NCI-H2196 treated with DMSO at 0.1 percent for 48 hours (cell line): ENCODE measurements around the gene GNA14.
"Not testable (repeated sequence)": the region's sequence is repeated elsewhere in the genome, so short reads cannot be mapped to it uniquely, and the experiment has no call there.

Experiments used
- DNase-seq: peaks from one replicate; lab custom pipeline; 2025; ENCODE audit not compliant: unreplicated experiment; lab: John Stamatoyannopoulos, UW

GNA14 gene

GRCh38 chr9:77592476-77592875 lies 55.6 kb downstream of the GNA14 start:
- DNase-seq = no peak

DNA sequence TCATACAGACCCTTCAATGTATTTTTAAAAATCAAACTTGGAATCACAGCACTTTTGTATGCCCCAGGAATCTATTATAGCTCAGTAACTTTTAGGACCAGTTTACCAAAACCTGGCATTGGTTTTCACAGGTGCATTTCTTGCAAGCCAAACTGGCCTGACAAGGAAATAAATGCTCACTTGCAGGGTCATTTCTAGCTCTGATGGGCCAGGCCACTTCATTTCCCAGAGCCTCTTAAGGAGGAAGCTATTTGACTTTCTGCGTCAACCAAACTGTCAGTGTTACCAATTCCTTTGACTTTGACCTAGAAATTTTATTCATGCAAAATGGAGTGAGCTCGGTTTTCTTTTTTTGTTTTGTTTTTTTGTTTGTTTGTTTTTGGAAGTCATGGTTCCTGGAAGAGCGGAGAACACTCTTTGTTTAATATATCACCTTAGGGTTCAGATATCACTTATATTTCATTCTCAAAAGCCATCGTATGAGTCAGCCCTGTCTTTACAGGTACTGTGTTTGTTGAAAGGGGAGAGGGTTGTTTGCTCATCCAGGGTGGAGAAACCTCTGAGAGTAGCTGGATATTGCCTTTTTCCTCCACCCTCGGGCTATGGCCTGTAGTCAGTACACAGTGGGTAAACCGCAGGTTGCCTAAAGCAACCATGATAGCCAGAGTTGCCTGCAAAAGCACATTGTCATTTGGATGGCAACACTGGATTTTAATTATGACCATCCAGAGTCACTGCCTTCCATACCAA lies 58.9 kb downstream of the GNA14 start:
- peak; percentile 94 for DNase-seq

DNA sequence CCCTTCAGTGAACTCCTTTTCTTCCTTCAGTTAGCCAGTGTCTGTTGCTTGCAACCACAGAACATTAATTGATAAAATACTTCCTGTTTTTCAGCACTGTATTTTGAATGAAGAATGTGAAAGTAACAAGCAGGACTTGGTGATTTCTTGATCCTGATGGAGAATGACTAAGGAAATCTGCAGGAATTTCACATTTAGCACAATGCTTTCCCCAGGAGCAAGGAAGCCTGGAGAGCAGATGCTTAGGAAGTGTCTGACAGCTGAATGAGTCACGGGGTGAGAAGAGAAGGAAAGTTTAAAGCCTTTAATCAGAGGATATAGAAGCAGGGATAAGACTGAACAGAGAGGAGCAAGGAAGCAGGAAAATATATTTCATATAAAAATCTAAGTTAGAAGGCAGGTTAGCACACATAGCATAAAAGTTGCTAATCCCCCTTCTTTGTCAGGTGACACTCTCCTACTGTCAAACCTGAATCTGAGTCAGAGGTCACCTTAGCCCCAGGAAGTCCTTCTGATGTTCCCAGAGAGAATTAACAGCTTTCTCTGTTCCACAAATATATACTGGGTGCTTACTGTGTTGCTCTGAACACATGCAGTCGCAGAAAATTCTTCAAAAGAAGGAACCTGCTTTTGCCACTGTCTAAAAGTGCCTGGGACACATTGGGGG lies 59.7 kb downstream of the GNA14 start:
- no peak for DNase-seq

GRCh38 chr9:77587851-77588250 lies 60.3 kb downstream of the GNA14 start:
- DNase-seq = no peak

DNA sequence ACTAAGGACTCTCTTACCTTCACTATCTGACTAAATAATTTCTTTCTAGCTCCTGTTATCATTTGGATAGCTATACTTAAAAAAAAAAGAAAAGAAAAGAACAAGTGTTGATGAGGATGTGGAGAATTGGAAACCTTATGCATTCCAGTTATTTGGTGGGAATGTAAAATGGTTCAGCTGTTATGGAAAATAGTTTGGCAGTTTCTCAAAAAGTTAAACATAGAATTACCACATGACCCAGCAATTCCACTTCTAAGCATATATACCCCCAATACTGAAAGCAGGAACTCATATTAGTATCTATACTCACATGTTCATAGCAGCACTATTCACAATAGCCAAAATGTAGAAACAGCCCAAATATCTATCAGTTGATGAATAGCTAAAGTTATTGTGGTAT lies 61.1 kb downstream of the GNA14 start:
- no peak for DNase-seq

GRCh38 chr9:77586591-77586990 lies 61.5 kb downstream of the GNA14 start:
- no peak for DNase-seq

- DNase-seq = no peak
These were observed 62.8 kb downstream of the GNA14 start for GRCh38 chr9:77585335-77585786.

DNA sequence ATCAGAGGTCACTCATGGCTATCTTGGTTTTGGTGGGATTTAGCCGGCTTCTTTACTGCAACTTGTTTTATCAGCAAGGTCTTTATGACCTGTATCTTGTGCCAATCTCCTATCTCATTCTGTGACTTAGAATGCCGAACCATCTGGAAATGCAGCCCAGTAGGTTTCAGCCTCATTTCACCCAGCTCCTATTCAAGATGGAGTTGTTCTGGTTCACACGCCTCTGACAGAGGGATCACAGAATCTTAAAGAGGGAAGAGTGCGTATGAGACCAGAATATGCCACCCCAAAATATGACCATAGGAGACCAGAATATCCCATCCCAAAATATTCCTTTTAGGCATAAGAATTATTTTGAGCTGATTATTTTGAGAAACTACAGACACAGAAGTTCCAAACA lies 63.2 kb downstream of the GNA14 start:
- not testable (repeated sequence) for DNase-seq

DNA sequence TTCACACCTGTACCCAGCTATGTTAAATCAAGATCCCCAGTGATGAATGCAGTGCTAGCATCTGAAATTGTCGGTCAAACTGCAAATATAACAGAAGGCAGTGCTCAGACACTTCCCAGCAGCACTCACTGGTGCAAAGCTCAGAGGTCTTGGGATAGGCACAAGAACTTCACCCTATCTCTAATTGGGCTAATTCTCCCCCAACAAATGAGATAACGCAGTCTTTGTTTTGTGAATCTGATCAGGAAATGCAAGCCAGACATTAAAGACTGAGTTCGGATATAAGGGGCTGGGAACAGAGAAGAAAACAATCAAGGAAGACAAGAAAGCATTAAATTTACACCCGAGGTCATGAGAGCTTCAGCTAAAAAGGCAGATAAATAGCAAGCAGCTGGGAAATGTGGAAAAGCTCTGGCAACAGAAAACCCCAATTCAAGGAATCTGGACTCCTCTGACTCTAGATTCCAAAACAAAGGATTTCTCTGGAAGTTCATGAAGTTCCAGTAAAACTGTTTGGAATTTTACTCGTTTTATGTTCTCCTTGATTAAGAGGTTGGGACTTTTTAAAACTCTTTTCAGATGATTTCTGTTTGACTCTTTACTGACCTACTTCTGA lies 65.1 kb downstream of the GNA14 start:
- no peak for DNase-seq

- no peak for DNase-seq
These were observed 65.6 kb downstream of the GNA14 start for GRCh38 chr9:77582525-77582924.

DNA sequence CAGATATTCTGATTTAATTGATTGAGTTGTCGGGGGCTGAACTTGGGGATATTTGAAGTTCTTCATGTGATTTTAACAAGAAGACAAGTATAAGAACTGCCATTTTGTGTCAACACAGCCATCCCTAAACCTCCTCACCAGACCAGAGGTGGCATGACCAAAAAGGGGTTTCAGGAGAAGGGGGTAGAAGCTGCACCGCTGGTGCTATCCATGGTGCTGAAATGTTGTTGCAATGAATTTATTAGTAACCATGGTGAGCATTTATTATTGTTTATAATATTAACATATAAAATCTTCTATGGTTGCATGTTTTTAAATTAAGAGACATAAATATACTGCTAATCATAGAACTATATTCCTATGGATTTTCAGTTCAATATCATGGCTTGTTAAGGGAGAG lies 72.3 kb downstream of the GNA14 start:
- DNase-seq = no peak

- no peak for DNase-seq
These were observed 78.8 kb downstream of the GNA14 start for GRCh38 chr9:77569335-77569734.

GRCh38 chr9:77563174-77563573 lies 84.9 kb downstream of the GNA14 start:
- DNase-seq = no peak

DNA sequence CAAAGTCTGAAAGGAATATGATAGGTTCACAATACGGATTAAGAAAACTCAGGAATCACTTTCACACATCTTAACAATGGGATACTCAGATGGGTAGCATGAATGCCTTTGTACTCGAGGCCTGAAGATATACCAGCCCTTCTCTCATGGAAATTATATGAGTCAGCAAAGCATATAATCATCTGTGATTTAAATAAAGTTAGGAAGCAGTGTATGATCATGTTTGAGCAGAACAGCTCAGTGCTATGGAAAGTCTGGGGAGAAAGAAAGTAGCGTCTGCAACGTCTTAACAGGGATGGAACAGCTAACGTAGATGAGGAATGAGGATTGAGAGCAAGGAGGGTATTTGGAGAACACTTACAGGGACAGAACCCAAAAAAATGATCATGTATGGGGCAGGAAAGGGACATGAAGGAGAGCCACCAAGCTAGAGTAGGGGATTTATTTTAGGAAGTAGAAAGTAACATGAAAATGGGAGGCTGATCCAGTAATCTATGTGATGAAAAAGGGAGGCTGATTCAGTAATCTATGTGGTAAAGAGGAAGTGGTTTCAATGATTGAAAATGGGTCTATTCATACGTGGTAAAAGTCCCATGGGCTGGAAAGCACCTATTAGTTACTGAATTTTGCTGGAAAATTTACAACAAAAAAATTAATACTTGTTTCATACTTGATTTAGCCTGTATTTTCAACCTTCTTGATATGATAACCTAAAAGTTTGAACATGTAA lies 85.9 kb downstream of the GNA14 start:
- no peak for DNase-seq

GRCh38 chr9:77561331-77562018 lies 86.6 kb downstream of the GNA14 start:
- DNase-seq = no peak

- no peak for DNase-seq
These were observed 91.7 kb downstream of the GNA14 start for GRCh38 chr9:77556396-77556795.

DNA sequence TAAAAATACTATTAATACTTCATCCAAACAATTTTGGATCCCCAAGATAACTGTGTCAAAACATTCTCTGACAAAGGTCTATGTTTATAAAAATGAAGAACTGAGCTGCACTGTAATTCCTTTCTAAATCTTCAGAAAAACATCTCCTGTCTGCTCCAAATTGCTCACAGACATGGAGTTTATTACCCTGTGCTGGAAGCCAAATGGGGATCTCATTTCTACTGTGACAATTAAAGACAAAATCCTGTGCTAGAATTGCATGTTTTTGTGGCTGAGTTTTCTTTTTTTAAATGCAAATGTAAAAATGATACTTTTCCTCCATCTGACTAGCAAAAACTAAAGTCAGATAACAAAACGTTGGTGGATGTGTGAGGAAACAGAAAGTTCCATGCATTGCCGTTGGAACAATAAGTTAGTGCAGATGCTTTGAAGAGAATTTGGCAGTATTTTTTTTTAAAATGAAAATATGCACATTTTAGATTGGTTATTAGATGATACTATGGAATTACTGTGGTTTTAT lies 93.5 kb downstream of the GNA14 start:
- DNase-seq = no peak

GRCh38 chr9:77547106-77547730 lies 100.9 kb downstream of the GNA14 start:
- no peak for DNase-seq

- DNase-seq = no peak
These were observed 101.7 kb downstream of the GNA14 start for GRCh38 chr9:77546376-77546950.

GRCh38 chr9:77544546-77544945 lies 103.6 kb downstream of the GNA14 start:
- no peak for DNase-seq
